Measurements from ENCODE around the gene PLXNB1.

The PLXNB1 gene

GRCh38 chr3:48428572-48429316 lies 1.1 kb downstream of the PLXNB1 start:
- TF ChIP-seq ZNF311 (tag by site-specific recombination; IDR thresholded peaks at IDR 0.05; ENCODE audit: borderline replicate concordance) = no peak
- TF ChIP-seq ZNF292 (tag by site-specific recombination; IDR thresholded peaks at IDR 0.05; ENCODE audit: borderline replicate concordance, low read depth) = no peak
- 0 out of 2 replicates have a peak, but pooled peaks have one; percentile 40 for TF ChIP-seq PATZ1 (tag by site-specific recombination; IDR thresholded peaks at IDR 0.05)
- no peak for TF ChIP-seq ZNF585B (tag by site-specific recombination; IDR thresholded peaks at IDR 0.05)
- TF ChIP-seq, protein P1, sequence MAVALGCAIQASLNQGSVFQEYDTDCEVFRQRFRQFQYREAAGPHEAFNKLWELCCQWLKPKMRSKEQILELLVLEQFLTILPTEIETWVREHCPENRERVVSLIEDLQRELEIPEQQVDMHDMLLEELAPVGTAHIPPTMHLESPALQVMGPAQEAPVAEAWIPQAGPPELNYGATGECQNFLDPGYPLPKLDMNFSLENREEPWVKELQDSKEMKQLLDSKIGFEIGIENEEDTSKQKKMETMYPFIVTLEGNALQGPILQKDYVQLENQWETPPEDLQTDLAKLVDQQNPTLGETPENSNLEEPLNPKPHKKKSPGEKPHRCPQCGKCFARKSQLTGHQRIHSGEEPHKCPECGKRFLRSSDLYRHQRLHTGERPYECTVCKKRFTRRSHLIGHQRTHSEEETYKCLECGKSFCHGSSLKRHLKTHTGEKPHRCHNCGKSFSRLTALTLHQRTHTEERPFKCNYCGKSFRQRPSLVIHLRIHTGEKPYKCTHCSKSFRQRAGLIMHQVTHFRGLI (tag by site-specific recombination; IDR thresholded peaks at IDR 0.05) = no peak
- TF ChIP-seq BCL11A (tag by site-specific recombination; IDR thresholded peaks at IDR 0.05; ENCODE audit: low read depth) = no peak
- peak; percentile 68 for TF ChIP-seq ZBTB20 (tag by site-specific recombination; IDR thresholded peaks at IDR 0.05)
- TF ChIP-seq ZNF335 (tag by site-specific recombination; conservative IDR thresholded peaks at IDR 0.05) = 0 out of 2 replicates have a peak, but pooled peaks have one; percentile 8
- TF ChIP-seq GLIS2 (tag by site-specific recombination; IDR thresholded peaks at IDR 0.05) = peak; percentile 49; the same call in 1 of the 2 replicates
- no peak for TF ChIP-seq WT1 (tag by site-specific recombination; IDR thresholded peaks at IDR 0.05)
- ChIA-PET POLR2A (interaction anchor here (1.0 kb wide), 1 partner anchor 11 kb away, joined by 6 read pairs; the partner anchor contains the start of genes CCDC51 and TMA7), CTCF (interaction anchor here (2.9 kb wide), 1 partner anchor 28 kb away, joined by 9 read pairs; no protein-coding TSS in a partner anchor)
- H3K36me3 ChIP-seq (ENCODE audit: control insufficient read depth in 2 of 2, insufficient read depth in 1 of 2, low read length in 2 of 2) = peaks cover 0 to 28% of the 10 kb centered on the region in 2 experiments; a peak in 1 of 3 replicates
- no peaks in the 10 kb centered on the region for H3K9me3 ChIP-seq (ENCODE audit: control insufficient read depth, insufficient read depth, low read depth, low read length)
- peak overlapping the region; percentile 66; the same call in 1 of the 2 replicates for H3K27ac ChIP-seq (ENCODE audit: extremely low read depth, low read depth, low read length)
- H3K4me1 ChIP-seq (ENCODE audit: control insufficient read depth, insufficient read depth, low read length) = peaks cover 3% of the 10 kb centered on the region; the same call in 1 of the 2 replicates
- peak overlapping the region; percentile 70 for H3K4me3 ChIP-seq (ENCODE audit: low read depth, low read length)

DNA sequence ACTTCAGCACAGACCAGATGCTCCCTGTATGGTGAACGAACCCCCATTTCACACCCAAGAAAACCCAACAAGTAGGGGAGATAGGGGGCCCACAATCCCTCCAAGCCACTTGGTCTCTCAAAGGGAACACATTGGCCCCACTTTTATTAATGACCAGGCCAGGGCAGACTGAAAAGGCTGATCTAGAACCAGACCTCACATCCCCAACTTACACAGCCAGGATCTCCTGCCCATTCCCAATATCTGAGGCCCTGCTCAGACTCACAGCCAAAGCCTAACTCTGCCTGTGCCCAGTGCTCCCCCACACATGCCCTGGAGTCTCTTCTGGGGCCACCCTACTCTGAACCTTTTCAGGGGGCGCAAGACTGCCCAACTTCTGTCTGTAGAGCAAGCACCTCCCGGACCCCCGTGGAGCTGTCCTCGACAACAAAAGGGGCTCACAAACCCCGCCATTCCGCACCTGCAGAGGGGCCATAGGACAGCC lies 1.8 kb downstream of the PLXNB1 start:
- ChIA-PET POLR2A (interaction anchor here (1.0 kb wide), 1 partner anchor 12 kb away, joined by 6 read pairs; the partner anchor contains the start of genes CCDC51 and TMA7), CTCF (interaction anchor here (0.8 to 4.1 kb wide), 2 partner anchors 8 to 14 kb away, joined by 3 to 25 read pairs; no protein-coding TSS in a partner anchor)
- peaks cover 3% of the 10 kb centered on the region; the same call in 1 of the 2 replicates for H3K4me1 ChIP-seq (ENCODE audit: control insufficient read depth, insufficient read depth, low read length)
- no peak for TF ChIP-seq PRDM1 (tag by site-specific recombination; IDR thresholded peaks at IDR 0.05)
- TF ChIP-seq ZNF76 (tag by site-specific recombination; IDR thresholded peaks at IDR 0.05; ENCODE audit: borderline replicate concordance, low read depth) = no peak
- TF ChIP-seq ZNF10 (tag by site-specific recombination; IDR thresholded peaks at IDR 0.05) = no peak
- no peak for TF ChIP-seq ZFP69B (tag by site-specific recombination; IDR thresholded peaks at IDR 0.05)
- TF ChIP-seq, protein P2, sequence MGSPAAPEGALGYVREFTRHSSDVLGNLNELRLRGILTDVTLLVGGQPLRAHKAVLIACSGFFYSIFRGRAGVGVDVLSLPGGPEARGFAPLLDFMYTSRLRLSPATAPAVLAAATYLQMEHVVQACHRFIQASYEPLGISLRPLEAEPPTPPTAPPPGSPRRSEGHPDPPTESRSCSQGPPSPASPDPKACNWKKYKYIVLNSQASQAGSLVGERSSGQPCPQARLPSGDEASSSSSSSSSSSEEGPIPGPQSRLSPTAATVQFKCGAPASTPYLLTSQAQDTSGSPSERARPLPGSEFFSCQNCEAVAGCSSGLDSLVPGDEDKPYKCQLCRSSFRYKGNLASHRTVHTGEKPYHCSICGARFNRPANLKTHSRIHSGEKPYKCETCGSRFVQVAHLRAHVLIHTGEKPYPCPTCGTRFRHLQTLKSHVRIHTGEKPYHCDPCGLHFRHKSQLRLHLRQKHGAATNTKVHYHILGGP (tag by site-specific recombination; IDR thresholded peaks at IDR 0.05) = no peak
- no peak for TF ChIP-seq ZNF560 (tag by site-specific recombination; IDR thresholded peaks at IDR 0.05; ENCODE audit: borderline replicate concordance)
- TF ChIP-seq ZNF274 (IDR thresholded peaks at IDR 0.05; ENCODE audit: low read length) = no peak
- no peak for TF ChIP-seq ZNF274 (tag by site-specific recombination; IDR thresholded peaks at IDR 0.05; ENCODE audit: borderline replicate concordance)
- no peak for TF ChIP-seq ZNF521 (tag by site-specific recombination; IDR thresholded peaks at IDR 0.05)
- TF ChIP-seq ZNF157 (tag by site-specific recombination; IDR thresholded peaks at IDR 0.05) = no peak
- TF ChIP-seq IKZF3 (tag by site-specific recombination; IDR thresholded peaks at IDR 0.05) = no peak
- TF ChIP-seq, protein P3, sequence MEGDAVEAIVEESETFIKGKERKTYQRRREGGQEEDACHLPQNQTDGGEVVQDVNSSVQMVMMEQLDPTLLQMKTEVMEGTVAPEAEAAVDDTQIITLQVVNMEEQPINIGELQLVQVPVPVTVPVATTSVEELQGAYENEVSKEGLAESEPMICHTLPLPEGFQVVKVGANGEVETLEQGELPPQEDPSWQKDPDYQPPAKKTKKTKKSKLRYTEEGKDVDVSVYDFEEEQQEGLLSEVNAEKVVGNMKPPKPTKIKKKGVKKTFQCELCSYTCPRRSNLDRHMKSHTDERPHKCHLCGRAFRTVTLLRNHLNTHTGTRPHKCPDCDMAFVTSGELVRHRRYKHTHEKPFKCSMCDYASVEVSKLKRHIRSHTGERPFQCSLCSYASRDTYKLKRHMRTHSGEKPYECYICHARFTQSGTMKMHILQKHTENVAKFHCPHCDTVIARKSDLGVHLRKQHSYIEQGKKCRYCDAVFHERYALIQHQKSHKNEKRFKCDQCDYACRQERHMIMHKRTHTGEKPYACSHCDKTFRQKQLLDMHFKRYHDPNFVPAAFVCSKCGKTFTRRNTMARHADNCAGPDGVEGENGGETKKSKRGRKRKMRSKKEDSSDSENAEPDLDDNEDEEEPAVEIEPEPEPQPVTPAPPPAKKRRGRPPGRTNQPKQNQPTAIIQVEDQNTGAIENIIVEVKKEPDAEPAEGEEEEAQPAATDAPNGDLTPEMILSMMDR (tag by site-specific recombination; IDR thresholded peaks at IDR 0.05) = no peak
- no peak for TF ChIP-seq ZBTB49 (tag by site-specific recombination; IDR thresholded peaks at IDR 0.05; ENCODE audit: low read depth)
- no peak overlapping the region for H3K27ac ChIP-seq (ENCODE audit: extremely low read depth, low read depth, low read length)
- peaks cover 0 to 21% of the 10 kb centered on the region in 2 experiments; a peak in 1 of 3 replicates for H3K36me3 ChIP-seq (ENCODE audit: control insufficient read depth in 2 of 2, insufficient read depth in 1 of 2, low read length in 2 of 2)
- peak overlapping the region; percentile 70 for H3K4me3 ChIP-seq (ENCODE audit: low read depth, low read length)
- H3K9me3 ChIP-seq (ENCODE audit: control insufficient read depth, insufficient read depth, low read depth, low read length) = no peaks in the 10 kb centered on the region

All from HEK293 (cell line).